GM19035 (cell line): ENCODE results near the gene FBXO3.
A peak's percentile ranks its signal among the peaks of the same experiment; 100 is the strongest.
"Not testable (repeated sequence)": the region's sequence is repeated elsewhere in the genome, so short reads cannot be mapped to it uniquely, and the experiment has no call there.

Experiments used
- ATAC-seq: cut with Tn5 transposase; IDR thresholded peaks from one replicate; pipeline ENCODE4 v1.9.1; 2021; ENCODE audit not compliant: unreplicated experiment

Gene FBXO3, protein sequence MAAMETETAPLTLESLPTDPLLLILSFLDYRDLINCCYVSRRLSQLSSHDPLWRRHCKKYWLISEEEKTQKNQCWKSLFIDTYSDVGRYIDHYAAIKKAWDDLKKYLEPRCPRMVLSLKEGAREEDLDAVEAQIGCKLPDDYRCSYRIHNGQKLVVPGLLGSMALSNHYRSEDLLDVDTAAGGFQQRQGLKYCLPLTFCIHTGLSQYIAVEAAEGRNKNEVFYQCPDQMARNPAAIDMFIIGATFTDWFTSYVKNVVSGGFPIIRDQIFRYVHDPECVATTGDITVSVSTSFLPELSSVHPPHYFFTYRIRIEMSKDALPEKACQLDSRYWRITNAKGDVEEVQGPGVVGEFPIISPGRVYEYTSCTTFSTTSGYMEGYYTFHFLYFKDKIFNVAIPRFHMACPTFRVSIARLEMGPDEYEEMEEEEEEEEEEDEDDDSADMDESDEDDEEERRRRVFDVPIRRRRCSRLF

DNA sequence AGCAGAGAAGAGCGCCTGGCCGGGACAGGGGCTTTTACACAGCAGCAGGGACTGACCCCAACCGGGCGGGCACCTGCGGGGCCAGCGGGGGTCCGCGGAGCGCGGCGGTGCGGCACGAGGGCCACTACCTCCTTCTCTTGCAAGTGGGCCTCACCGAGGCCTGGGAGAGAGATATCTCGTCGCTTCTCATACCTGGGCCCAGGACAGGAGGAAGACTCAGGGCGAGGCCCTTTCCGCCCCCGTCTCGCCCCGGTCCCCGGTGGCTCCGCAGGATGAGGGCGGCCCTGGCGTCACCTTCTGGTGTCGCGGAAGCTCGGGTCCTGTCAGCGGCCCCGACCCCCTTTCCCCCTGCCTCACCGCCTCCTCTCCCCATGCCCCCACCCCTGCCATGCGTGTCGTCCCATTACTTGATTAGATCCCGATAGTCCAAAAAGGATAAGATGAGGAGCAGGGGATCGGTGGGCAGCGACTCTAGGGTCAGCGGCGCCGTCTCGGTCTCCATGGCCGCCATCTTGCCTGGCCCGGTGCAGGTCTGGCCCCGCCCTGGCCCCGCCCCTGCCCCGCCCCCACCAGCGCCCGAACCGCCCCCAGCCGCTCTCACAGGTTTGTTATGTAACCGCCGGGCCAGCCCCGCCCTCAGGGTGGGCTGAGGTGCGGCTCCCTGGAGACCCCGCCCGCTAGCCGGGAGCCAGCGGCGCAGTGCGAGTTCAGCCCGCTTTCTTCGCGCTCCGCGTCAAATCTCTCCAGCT is at the start of gene FBXO3:
FBXO3 (minus strand) TSS at position 534 of the 749 bp plus-strand sequence; CDS start at position 511, 23 bp downstream.
- peak; percentile 74 for ATAC-seq

DNA sequence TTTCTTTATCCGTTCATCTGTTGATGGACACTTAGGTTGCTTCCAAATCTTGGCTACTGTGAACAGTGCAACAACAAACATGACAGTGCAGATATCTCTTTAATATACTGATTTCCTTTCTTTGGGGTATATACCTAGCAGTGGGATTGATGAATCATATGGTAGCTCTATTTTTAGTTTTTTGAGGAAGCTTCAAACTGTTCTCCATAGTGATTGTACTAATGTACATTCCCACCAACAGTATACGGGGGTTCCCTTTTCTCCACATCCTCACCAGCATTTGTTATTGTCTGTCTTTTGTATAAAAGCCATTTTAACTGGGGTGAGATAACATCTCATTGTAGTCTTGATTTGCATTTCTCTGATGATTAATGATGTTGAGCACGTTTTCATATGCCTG is 48.7 kb upstream of the FBXO3 start:
- ATAC-seq: not testable (repeated sequence)

DNA sequence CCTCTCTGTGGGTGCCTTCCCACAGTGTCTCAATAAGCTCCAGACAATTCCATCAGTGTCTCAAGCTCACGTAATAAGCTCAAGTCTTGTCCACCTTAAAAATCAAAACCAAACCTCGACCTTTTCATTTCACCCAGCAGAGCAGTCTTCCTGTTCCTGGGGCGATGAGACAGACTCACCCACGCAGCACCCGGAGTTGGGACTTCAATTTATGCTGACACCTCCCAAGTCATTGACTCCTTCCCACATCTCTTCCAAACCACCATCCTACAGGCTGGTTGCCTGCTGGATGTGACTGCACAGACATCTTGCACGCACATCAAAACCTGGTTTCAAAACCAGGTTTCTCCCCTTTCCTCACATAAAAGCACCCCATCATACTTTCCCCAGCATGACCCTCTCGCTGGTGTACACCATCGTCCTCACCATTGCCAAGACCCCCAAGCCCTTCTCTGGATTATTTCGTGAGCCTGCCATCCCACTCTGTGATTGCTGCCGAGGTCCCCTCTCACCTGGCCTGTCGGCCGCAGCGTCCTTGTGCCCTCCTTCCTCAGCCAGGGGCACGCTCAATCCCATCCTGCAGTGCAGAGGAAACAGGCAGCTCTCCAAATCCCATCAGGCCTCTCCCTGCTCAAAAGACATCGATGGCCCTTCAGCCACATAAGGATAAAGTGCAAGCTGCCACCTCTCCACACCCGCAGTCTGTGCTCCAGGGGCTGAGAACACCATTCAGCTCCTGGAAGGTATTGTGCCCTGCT is 45.1 kb upstream of the FBXO3 start:
- ATAC-seq: no peak

DNA sequence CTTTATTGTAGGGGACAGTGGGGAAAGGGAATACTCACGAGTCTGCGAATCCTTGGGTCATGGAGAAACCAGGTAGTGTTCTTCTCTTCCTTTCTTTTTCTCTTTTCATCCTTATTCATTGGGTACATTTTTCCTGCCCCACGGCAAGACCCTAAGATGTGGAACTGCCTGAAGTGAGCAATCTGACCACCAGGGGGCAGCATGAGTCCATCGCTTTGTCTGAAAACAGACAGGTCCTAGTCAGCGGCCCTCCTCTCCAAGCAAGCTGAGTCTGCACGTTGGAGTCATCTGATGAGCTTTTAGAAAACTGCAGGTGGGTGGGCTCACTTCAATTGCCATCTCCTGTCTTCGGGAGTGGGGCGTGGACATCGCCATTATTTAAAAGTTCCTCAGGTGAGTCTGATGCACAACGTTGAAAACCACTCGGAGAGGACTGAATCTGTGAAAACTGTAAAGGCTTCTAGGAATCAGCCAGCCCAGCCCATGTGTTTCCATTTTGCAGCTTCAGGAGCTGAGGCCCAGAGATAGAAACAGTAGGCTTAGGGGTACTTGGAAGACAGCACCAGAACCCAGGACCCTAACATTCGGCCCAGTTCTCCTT is 34.0 kb upstream of the FBXO3 start:
- peak; percentile 72 for ATAC-seq

DNA sequence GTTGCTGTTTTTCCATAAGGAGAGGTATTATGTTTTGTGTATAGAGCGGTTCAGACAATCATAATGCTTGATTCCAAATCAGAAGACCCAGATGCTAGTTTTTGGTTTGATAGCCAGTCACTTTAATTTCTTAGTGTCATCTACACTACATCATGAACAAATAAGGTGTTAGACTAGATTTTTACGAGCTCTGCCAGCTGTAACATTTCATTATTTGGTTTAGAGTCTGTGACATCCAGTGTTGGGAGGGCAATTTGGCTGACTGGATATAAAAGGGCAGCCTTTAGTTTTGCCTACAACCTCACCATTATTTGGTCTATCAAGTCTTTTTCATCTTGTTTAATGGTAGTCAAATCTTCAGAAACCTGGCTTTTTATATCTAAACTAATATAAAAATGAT is 30.2 kb upstream of the FBXO3 start:
- ATAC-seq: no peak

DNA sequence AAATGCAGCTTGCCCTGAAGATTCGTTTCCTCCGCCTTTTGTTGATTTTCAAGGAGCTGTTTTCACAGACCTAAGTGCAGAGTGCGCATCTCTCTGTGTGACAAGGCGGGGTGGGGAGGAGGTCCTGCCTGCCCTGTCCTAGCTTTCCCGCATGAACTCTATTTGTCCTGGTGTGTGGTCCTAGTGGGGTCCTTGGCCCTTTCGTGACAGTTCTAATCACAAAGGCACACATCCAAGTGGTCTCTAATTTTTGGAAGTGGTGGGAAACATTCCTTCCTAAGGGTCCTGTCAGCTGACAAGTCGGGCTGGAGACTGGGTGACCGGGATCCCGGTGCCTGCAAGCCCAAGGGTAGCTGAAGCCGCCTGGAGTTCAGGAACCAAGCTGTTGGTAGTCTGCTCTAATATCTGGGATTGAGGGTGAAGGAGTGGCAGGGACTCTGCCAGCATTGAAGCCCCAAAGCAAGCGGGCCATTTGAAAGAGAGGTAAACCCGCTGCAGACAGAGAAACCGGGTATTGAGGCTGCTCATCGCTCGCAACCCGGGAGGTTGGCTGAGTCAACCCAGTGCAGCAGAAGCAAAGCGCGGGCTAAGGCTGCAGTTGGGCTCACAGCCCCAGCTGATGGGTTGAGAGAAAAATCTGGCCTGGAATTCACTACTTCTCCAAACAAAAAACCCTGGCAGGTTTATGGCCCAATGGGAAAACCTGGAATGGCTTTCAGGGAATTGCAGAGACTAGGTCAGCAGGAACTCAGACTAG is 28.1 kb upstream of the FBXO3 start:
- no peak for ATAC-seq

DNA sequence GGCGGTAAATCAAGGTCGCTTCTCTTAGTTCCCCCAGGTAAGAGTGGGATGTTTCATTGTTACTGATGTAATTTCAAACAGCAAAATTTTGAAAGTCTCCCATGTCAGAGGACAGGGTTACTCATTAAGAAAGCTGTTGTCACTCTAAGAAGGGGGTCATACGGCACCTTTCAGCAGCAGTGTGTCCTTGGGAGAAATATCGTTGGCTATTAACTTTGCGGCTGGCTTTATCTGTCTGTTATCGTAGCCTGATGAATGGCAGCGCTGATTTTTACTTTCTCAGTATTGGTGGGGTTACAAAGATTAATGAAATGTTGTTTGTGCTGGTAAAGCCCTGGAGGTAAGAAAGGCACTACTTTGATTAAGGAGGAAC is 27.5 kb upstream of the FBXO3 start:
- no peak for ATAC-seq

DNA sequence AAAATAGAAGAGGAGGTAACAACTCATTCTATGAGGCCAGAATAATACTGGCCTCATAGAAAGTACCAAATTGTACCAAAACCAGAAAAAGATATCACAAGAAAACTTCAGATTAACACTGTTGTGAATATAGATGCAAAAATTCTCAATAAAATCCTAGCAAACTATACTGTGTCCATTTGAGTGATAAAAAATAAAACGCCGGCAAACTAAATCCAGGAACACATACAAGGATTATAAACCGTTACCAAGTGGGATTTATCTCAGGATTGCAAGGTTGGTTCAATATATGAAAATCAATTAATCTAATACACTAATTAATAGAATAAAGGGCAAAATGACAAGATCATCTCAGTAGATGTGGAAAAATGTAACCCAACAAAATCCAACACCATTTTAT is 23.6 kb upstream of the FBXO3 start:
- no peak for ATAC-seq

DNA sequence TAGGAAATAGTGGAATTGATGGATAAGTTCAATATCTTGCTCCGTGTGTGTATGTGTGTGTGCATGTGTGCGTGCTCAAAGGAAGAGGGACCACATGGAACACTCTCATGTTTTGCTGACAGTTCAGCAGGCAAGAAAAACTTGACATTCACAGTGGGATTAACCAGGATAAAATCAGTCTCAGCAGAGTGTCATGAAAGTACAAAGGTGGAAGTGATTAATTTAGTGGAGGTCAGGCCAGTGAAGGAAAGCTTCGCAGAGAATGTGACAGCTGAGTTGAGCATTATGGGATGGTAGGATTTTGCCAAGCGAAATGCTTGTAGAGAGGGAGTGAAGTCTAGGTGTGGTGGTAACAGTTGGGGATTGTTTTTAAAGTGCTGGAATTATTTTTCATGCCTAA is 15.7 kb upstream of the FBXO3 start:
- no peak for ATAC-seq

DNA sequence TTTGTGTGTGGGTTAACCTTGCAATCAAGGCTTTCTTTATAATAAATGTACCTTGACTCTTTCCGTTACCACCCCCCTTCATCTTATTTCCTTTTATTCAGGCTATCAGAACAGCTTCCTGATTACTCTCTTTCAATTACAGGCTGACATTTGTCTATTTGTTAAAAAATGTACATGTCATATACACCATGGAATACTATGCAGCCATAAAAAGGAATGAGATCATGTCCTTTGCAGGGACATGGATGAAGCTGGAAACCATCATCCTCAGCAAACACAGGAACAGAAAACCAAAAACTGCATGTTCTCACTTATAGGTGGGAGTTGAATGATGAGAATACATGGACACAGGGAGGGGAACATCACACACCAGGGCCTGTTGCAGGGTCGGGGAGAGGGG is 13.8 kb upstream of the FBXO3 start:
- ATAC-seq: not testable (repeated sequence)

DNA sequence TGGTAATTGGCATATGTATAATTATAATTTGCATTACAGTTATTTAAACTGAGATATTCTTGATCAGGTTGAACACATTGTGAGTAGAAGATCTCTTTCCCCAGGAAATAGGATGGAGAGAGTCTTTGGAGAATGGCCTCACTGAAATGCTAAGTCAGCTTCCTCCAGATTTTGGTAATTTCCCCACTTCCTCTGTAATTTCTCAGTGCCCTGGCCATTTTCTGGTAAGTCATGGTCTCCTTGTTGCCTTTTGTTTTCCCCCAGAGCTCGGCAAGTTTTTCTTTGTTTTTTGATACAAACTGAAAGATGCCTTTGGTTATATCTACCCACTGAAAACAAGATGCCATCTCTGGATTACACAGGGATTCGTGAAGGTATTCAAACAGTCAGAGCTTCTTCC is 12.8 kb upstream of the FBXO3 start:
- no peak for ATAC-seq

DNA sequence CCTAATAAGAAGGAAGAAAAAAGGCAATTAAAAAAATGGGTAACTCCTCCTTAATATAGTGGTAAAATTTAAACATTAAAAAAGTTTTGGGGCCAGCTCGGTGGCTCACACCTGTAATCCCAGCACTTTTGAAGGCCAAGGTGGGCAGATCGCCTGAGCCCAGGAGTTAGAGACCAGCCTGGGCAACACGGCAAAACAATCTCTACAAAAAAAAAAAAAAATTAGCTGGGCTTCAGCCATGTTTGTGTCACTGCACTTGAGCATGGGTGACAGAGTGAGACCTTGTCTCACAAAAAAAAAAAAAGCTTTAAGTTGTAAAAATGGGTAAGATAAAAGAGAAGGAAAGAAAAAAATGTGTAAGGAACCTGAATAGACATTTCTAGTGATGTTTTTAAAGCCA is 11.3 kb upstream of the FBXO3 start:
- no peak for ATAC-seq

DNA sequence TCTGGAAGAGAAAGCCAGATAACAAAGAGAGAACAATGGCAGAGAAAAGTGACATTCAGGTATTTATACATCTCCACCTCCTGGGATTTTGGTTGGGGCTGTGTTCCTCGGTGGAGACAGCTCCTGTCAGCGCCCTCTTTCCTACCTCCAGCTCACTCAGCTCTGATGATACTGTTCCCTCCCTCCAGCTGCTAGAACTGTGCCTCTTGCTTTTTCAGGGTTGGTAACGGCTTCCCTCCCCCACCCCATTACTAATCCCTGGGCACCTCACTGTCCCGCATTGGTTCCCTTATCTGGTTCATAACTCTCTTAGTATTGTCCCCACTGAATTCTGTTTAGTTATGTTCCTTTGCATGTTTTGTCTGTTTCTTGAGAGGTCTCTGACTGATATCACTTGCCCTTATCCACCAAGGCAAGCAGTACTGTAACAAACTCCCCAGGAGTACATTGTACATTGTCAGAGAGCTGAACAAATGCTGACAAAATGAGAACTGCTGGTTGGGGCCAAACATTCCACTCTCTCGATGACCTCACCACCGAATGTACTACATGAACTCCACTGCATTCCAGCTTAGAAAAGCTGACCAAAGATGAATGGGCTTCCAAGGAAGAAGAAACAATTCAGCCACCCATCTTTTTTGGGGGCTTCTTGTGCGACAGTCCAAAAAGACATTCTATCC is 5.7 kb upstream of the FBXO3 start:
- no peak for ATAC-seq

DNA sequence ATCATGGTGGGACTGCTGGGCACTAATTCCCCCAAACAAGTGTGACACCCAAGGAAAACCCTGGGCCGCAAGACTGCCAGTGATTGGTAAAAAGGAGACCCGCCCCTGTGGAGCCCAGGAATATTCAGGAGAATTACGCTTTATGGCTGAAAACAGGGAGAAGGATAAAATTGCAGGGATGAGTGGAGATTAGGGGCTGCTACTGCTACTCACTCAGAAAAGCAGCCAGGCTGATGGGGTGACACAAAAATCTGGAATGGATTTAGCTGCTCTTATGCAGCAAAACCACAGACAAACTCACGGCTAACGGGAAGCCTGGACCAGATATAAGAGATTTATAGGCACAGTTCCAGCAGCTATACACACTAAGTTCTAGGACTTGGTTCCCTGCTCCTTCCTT is 4.4 kb upstream of the FBXO3 start:
- ATAC-seq: no peak

DNA sequence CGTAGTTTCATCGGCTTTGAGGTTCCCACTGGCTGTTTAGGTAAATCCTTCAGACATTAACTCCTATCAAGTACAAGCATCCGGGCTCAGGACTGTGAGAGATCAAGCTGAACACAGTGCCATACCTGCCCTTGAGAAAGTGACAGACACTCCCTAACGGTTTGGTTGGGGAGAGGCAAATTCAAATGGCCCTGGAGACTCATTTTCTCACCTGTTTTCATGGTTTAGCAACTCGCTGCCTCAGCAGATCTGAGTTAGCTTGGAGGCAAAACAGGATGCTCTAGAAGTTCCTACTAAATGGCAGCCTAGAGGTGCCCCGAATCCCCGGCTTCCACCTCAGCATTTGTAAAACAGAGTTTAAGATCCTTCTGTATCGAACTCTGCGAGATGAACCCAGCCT is 3.6 kb upstream of the FBXO3 start:
- ATAC-seq: no peak

DNA sequence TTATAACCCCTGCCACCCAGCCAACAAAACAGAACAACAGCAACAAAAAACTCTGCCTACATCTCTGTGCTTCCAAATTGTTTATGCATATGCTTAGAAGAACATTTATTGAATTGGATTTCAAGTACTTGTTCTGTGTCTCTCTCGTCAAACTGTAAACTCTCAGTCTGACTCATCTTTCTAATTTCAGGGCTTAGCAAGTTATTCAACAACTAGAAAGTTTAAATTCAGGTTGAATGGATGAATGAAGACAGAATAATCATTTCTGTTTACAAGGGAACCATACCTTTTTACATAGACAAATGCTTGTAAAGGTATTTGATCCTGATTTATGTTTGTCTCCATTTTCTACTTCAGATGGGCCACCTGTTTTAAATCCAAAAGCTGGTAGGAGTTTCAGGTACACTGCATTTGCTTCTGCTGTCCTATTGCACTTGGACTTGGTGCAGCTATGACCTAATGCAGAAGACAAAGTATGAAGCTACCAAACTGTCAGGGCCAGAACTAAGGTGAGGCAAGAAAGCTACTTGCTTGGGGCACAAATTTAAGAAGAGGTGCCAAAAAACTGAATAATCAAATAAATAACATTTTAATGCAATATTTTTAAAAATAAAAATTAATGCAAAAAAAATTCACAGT is 1.6 kb upstream of the FBXO3 start:
- ATAC-seq: no peak

DNA sequence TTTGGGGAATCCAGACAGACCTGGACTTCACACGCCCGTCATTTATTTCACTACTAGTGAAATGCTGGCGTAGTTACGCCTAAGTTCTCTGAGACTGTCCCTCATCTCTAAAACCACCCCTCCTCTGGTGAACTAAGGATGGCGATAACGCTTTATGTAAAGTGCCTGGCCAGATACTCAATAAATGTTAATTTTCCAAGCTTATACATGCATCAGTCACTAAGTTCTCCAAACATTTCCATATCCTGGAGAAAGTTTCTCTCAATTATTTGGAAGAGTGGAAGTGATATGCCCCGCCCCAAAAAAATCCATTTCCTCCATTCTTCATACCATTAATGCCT is 1.1 kb upstream of the FBXO3 start:
- ATAC-seq: no peak

DNA sequence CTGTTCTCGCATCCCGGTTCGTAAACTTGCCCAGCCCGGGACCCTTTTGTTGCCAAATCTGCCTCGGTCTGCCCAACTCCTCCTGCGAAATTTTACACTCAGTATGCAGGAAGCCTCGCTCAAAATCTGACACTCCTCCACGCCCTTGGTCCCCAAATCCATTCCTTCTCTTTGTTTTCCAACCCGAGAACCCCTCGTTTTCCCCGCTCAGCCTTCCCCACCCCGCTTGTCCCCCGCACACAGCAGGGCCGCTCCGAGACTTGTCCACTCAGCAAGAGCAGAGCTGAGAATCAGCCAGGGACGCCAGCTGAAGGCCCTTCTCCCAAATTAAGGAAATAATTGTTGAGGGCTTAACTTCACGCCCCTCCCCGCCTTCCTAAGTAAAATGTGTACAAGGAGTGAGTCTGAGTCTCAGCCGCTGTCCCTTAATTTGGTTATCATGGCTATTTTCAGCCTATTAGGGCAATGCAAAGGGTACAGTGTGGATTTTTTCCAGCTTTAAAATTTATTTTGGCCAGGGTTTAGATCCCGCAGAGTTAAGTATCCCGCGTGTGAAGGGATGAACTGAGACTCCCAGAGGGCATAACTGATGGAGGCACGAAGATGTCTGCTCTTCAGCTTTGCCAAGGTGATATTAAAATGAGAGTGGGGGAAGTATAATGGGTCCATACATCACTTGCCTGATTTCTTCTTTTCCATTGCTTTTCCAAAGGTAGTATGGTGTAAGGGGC is 581 bp upstream of the FBXO3 start:
- ATAC-seq: no peak

DNA sequence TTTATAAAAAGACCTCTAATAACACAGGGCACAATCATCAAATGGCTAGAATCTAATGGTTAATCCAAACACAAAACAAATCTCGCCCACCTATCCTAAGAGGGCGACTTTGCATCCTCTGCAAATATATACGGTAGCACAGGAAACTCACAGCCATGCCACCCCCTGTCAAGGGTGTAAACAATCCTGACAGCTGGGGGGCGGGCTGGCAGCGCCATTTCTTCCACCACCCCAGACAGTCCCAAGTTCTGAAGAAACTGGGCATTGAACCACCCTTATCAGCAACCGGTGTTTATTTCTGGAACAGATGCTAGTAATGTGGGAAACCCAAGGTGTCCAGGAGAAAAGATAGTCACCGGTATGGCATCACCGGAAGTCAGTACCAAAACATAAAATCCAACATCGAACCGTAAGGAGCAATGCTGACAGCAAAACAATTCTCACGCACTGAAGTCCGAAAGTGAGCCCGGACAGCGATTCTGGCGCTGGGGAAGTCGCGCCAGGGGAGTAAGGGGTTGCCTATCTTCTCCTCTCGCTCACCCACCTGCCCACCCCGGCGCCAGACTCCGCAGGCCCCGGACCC is 825 bp downstream of the FBXO3 start:
- no peak for ATAC-seq
